GM21360 (cell line): ENCODE results near the gene SLFN12.
"Not testable (repeated sequence)": the region's sequence is repeated elsewhere in the genome, so short reads cannot be mapped to it uniquely, and the experiment has no call there.

Experiments
- ATAC-seq: cut with Tn5 transposase; IDR thresholded peaks from one replicate; pipeline ENCODE4 v1.9.1; 2021; ENCODE audit warnings: mild to moderate bottlenecking, moderate library complexity; ENCODE audit not compliant: unreplicated experiment

SLFN12 gene

DNA sequence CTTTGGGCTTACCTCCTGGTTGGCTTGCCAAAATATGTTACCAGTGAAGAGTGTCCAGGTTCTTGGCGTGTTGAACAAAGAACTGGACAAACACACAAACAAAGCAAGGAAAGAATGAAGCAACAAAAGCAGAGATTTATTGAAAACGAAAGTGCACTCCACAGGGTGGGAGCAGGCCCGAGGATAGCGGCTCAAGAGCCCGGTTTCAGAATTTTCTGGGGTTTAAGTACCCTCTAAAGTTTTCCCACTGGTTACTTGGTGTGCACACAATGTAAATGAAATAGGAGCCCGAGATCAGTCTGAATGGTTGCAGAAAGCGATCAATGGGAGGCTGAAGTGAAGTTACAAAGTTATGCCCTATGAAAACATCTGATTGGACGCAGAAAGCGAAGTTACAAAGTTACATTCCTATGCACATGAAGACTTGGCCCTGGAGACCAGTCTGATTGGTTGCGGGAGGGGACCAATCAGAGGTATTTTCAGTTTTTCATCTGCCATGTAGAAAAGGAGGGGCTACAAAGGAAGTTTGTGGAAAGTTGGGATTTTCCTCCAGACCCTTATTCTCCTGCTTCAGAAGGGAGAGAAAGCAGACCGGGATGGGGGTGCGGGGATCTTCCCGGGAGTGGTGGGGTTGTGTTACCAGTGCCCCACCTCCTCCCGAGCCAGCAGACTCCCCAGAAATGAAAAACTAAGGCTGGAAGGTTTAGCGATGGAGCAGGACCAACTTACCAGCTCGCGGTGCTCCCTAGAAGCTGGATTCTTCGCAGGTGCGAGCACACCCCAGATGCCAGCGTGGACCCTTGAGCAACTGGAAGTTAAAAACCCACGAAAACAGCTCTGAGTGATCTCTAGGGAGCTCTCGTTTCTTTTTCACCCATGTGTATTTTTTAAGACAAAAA, at the start of gene SLFN12:
Gene SLFN12, minus strand, starts transcription at position 325 of the 899 bp plus-strand sequence. CDS start 9,472 bp downstream, outside the sequence.
- peak; percentile 73 for ATAC-seq

DNA sequence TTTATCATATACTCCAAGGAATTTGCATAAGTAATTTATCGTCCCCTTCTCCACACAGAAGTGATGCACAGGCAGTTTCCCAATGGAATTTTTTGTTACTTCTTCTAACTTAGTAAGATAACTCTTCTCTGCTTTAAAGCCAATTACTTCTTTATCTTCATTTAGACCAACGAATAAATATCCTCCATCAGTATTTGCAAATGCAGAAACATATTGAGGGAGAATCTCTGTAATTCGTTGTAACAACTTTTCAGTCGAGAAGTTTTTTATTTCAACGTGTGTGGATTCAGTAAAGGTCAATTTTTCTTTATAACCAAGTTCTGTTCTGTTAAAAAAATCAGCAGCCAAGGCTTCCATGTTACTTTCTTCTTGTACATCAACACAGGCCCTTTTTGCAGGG, 47.0 kb upstream of the SLFN12 start:
- ATAC-seq = no peak

DNA sequence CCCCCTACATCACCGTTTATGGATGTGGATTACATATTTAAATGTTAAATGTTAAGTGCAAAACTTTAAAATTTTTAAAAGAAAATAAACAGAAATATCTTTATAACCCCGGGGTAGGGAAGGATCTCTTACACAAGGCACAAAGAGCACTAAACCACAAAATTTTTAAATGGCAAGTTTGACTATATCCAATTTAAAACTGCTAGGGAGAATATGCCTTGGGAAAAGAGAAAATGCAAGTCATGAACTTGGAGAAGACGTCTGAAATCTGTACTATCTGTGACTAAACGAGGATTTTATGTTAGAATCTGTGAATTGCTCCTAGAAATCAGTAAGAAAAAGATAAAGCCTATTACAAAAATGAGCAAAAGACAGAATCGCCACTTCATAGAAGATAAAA, 44.9 kb upstream of the SLFN12 start:
- no peak for ATAC-seq

DNA sequence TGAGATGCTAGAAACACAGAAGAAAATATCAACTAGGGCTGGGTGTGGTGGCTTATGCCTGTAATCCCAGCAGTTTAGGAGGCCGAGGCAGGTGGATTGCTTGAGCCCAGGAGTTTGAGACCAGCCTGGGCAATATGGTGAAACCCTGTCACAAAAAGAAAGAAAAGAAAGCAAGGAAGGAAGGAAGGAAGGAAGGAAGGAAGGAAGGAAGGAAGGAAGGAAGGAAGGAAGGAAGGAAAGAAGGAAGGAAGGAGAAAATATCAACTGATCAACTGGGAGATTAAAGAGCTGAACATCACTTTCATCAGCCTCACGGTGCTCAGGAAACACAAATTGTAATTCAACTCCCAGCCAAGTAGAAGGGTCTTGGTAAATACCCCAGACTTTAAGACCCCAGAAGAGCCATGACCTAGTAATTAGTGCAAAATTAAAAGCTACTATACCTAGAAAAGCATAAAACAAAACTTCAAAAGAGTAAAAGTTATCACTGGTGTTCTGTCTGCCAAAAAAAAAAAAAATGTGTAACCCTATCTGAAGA, 44.1 kb upstream of the SLFN12 start:
- ATAC-seq = no peak

DNA sequence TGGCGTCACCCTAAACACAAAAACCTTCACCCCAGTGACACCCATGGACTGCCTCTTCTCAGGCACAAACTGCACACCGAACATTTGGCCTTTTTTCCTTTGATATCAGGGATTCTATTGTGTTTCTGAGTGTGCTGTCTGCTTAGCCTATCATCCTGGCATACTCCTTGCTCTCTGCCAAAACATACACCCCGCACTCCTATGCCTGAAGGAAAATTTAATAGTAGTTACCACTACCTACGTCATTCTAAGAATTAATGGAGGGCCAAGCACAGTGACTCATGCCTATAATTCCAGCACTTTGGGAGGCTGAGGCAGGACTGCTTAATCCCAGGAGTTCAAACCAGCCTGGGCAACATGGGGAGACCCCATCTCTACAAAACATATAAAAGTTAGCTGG, 36.2 kb upstream of the SLFN12 start:
- ATAC-seq = no peak

DNA sequence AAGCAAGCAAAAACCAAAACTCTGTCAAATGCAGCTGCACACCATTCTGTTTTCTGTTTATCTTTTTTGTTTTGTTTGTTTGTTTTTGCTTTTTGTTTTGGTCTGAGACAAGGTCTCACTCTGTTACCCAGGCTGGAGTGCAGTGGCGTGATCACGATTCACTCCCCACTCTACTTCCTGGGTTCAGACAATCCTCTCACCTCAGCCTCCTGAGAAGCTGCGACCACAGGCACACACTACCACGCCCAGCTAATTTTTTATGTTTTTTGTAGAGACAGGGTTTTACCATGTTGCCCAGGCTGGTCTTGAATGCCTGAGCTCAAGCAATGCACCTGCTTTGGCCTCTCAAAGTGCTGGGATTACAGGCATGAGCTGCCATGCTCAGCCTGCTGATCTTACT, 35.5 kb upstream of the SLFN12 start:
- no peak for ATAC-seq

DNA sequence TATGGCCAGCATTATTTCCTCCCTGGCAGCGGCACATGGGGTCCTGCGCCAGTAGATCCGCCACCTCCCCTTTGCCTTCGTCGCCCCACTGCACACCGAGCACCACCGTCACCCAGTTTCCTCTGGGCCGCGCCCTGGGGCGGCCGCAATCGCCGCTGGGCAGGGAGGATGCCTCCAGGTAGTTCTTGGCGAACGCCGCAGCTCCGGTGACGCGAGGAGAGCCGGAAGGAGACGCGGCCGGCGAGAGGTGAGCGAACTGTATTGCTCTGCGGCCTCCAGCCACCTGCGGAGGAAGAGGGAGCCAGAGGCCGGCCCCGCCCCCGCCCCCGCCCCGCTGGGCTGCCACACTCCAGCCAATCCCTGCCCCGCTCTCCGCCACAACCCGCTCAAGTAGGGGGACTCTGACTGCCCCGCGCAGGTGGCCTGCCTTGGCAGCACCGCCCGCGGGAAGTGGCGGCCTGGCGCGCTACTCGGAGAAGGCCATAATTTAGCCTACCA, 28.1 kb upstream of the SLFN12 start:
- ATAC-seq = peak; percentile 72

DNA sequence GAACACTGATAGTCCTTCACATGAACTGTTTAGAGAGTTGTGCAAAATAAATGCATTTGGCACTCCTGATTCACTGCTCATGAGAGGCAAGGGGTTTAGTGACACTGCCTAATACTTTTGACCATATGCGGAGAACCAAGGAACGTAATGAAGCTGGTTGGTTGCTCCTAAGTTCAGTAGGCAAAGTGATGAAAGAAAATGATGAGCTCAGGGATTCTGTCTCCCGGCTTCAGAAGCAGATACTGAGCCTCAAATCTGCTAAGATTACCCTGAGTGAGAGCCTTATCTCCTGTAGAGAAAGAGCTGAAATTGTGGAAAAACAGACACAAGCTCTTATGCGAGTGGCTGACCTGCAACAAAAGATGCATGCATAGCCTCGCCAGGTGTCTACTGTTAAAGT, 21.7 kb upstream of the SLFN12 start:
- ATAC-seq = not testable (repeated sequence)

DNA sequence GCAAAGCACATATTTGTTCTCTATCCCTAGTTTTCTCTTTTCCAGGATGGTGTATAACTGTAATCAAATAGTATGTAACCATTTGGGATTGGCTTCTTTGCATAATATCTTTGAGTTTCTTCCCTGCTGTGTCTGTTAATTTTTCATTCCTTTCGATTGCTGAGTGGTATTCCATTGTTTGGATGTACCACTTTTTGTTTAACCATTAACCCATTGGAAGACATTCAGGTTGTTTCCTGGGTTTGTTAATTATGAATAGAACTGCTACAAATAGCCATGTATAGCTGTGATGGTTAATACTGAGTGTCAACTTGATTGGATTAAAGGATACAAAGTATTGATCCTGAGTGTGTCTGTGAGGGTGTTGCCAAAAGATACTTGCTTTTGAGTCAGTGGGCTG, 20.9 kb upstream of the SLFN12 start:
- ATAC-seq = no peak

DNA sequence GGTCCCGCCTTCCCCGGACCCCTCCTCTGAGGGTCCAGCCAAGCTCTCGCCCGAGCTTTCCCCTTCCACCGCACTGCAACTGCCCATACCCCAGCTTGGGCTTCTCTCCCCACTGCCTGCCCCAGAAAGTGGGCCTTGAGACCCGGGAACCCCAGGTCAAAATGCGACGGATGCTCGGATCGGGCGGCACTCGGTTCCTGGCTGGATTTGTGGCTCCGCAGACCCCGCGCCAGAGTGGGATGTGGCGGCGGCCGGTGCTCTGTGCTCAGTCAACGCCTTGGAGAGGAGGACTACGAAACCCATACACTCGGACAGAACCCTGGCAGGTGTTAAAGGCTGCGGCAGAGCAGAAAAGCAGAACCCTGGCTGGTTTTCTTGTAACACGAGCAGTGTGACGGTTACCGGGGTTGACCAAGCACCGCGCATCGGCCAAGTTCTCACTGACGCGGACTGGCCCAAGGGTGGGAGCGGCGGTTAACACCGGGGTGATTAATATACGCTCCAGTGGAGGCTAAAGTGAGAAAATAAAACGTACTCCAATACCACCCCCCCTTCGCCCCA, 17.2 kb upstream of the SLFN12 start:
- ATAC-seq = no peak

DNA sequence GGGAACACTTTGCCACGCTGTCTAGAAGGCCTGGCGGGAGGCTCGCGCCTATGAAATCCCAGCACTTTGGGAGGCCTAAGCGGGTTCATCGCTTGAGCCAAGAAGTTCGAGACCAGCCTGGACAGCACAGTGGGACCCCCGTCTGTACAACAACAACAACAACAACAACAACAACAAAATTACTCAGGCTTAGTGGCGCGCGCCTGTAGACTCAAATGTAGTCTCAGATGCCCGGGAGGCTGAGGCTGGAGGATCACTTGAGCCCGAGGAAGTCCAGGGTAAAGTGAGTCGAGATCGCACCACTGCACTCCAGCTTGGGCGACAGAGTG, 16.6 kb upstream of the SLFN12 start:
- no peak for ATAC-seq

DNA sequence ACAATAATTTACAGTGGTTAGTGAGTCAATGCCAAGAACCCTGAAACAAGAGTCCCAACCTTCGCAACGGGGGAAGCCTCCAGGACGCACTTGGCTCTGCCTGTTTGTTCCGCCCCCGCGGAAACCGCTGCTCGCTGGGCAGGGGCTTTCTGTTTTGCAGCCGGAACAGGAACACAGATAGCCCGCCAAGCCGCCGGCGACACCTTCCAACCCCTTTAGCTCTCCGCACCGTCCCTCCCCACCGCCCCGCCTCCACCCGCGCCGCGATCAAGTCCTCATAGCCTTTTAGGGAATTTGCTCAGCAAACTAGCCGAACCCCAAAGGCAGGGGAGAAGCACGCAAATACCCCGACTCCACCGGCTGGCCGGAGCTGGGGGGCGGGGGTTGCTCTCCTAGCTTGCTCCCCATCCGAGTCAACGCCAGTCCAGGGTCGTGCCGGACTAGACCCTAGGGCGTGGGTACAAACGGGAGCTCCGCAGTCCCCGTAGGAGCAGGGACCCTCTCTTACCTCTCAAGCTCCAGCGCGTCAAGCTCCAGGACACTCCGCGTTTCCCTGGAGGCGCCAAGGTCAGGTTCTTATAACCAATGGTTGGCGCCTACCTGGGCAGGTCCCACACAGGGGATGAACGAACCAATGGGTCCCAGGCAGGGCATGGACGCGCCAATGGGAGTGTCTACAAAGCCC, 16.1 kb upstream of the SLFN12 start, which contains the start of gene SLFN13:
Gene SLFN13, minus strand, starts transcription at position 553 of the 685 bp plus-strand sequence. CDS start 3,086 bp downstream, outside the sequence.
- peak; percentile 67 for ATAC-seq

DNA sequence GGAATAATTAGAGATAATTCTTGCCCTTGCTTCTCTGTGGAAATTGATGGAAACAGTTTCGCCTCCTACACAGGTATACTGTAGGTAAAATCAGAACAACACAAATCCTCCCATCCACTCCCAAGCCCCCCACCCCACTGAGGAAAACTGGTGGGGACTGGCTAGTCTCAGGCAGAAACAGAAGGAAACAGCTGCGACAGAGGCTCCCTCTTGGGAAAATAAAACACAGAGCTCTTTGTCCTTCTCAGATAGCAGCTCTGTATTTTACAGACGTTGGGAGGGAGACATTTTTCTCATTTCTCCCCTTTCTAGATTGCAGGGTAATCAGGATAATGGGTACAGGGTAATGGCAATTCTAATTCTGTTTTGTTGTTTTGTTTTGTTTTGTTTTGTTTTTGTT, 15.2 kb upstream of the SLFN12 start:
- no peak for ATAC-seq

DNA sequence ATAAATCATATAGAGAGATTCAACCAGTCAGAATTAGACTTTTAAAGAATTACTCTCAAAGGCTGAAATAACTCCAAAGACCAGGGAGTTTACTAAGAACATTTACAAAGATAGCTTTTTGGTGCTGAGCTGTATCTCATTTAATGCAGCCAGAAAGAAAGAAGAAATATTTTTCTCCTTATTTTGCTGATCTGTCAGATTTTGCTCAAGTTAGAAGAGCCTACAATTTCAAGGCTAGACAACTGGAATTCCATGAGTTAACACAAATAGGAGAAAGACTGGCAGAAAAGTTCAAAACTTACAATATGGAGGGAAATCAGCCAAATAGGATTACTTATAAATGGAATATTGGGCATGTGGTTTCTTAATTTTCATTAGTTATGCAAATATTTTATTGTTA, 6.1 kb upstream of the SLFN12 start:
- ATAC-seq = no peak

DNA sequence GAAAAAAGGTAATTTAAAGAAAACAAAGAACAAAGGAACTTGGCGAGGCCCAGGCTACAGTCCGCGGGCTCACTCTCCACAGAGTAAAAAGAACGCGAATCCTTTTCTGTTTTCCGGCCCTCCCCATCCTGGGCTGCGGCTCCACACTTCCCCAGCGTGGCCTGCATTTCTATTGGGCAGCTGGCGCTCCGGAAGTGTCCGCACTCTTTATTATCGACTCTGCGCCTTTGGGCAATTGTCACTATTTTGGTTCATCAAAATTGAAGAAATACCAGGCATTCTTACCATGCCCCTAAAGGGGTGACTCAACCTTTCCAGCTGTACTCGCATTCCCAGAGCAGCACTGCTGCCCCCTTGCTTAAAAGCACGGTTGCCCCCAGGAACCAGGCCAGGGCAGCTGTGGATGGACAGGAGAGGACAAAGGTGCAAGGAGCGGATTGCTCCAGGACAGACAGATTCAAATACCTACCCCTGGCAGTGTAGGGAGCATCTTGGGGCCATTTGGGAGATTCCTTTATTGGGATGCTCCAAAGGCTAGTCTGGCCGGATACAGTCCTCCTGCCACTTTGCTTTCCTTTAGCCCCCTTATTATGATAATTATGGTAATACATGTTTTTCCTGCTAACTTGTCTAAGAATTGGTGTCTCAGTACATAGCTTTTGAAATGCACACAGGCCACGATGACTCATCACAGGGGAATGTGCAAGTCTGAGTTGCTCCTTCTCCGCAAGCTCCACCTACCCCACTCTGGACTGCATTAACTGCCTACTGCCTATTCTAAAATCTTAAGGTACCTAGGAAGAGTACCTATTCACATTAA, 985 bp upstream of the SLFN12 start:
- ATAC-seq = no peak

DNA sequence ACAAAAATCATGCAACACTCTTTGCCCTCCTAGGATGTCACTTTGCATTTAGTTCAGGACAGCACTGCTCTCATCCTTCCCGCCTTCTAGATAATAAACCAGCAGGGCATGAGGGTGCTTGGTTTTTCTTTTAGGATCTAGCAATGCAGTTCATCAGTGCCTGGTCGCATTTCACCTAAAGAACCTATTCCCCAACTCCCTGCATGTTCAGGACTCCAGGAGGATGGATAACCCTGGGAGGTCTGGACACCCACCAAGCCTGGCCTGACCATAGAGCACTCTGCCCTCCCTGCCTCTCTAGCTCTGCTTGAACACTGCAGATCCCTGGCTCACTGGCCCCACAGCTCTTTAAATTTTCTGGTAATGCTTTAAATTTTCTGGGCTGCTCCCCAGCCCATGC, 2.6 kb downstream of the SLFN12 start:
- no peak for ATAC-seq

DNA sequence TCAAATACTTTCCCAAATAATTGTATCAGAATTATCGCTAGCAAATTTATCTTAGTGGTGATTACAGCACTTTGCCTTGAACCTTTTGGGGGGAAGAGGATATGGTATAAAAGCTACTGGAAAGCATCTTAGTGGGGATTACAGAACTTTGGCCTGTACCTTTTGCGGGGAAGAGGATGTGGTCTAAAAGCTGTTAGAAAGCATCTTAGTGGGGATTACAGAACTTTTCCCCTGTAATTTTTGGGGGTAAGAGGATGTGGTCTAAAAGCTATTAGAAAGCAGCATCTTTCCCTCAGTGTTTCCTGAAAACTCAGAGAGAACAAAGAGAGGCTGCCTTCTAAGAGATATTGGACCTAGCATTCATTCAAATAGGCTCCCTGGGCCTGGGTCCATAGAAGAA, 4.1 kb downstream of the SLFN12 start:
- ATAC-seq = no peak

DNA sequence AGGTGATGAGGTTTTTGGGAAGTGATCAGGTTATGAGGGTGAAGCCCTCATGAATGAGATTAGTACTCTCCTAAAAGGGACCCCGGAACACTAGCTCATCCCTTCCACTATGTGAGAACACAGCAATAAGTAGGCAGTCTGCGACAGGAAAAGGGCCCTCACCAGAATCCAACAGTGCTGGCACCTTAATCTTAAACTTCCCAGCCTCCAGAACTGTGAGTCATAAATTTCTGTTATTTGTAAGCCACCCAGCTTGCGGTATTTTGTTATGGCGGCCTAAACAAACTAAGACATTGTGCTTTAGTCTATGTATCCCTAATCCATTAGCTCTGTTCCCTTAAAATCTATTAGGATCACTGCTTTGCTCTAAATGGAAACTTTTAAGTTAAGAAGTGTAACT, 8.5 kb downstream of the SLFN12 start:
- ATAC-seq = no peak

DNA sequence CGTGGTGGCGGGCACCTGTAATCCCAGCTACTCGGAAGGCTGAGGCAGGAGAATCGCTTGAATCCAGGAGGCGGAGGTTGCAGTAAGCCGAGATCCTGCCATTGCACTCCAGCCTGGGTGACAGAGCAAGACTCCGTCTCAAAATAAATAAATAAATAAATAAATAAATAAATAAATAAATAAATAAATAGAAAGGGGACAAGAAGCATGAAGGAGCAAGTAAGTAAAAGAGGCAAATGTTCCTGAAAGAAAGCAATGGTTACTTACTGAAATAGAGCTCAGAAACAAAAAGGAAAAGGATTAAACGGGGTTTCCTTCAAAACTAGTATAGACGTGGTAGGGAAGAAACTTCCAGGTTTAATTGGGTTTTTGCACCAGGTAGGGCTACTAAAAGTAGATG, 11.2 kb downstream of the SLFN12 start:
- not testable (repeated sequence) for ATAC-seq

DNA sequence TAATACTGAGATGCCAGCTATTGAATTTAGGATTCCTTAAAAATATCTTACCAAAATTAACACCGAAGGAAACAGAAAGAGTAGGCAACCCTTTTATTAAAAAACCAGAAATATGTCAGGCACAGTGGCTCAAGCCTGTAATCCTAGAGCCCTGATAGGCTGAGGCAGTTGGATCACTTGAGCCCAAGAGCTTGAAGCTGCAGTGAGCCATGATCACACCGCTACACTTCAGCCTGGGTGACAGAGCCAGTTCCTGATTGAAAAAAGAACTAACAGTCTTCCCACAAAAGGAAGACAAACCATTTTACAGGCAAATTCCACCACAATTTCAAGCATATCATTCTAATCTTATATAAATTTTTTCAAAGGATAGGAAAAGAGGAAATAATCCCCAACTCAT, 15.6 kb downstream of the SLFN12 start:
- no peak for ATAC-seq

DNA sequence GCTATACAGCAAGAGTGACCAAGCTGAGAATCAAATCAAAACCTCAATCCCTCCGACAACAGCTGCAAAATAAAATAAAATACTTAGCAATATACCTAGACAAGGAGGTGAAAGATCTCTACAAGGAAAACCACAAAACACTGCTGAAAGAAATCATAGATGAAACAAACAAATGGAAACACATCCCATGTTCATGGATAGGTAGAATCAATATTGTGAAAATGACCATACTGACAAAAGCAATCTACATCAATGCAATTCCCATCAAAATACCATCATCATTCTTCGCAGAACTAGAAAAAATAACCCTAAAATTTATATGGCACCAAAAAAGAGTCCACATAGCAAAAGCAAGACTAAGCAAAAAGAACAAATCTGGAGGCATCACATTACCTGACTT, 17.6 kb downstream of the SLFN12 start:
- not testable (repeated sequence) for ATAC-seq
